IPS-11a (cell line): ENCODE data around the gene GRPEL2.

Experiments used
- H3K4me3 ChIP-seq: one replicate; pipeline ENCODE4 v1.5.1; 2013; ENCODE audit warnings: low read depth, low read length, control low read depth

GRPEL2 gene

GRCh38 chr5:149317281-149318048, 27.8 kb upstream of the GRPEL2 start:
- H3K4me3 ChIP-seq = no peak overlapping the region

DNA sequence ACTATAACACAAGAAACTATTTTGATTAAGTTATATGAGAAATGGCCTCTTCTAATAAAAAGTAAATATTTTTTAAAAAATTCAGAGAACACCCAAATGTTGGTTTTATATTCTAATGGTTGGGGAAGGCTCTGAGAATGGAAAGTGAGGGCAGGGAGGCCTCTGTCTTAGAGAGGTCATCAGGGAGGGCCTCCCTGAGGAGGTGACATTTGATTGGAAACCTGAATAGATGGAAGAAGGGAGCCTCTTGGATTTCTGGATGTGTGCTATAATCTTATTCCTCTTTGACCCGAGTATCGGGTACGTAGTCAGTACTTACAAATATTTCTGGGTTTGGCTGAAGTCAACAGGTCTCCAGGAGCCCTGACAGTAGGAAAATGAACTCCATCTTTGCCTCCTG, 26.1 kb upstream of the GRPEL2 start:
- no peak overlapping the region for H3K4me3 ChIP-seq

DNA sequence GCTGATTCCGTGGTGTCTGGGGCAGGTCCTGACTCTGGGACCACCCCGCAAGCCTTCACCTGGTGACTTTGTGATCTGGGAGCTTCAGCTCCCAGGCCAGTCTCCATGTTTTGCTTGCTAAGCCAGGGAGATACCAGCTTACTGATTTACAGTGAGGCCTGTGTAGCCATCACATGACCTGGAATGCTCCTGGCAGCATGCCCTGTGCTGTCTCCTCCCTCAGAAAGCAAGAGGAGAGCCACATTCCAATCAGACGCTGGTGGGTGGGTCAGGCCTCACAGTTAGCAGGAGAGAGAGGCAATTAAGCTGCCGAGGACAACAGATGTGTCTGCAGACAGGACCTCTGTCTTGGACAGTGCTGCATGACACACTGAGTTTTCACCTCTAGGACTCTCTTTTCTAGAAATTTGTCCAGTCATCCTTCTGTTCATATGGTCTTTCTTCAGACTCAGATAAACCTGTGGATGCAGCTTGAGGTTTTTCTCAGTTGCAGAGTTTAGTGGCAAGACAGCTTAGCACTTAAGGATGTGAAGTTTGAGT, 24.4 kb upstream of the GRPEL2 start:
- H3K4me3 ChIP-seq = no peak overlapping the region

- no peak overlapping the region for H3K4me3 ChIP-seq
These were observed 22.8 kb upstream of the GRPEL2 start for GRCh38 chr5:149322518-149322917.

DNA sequence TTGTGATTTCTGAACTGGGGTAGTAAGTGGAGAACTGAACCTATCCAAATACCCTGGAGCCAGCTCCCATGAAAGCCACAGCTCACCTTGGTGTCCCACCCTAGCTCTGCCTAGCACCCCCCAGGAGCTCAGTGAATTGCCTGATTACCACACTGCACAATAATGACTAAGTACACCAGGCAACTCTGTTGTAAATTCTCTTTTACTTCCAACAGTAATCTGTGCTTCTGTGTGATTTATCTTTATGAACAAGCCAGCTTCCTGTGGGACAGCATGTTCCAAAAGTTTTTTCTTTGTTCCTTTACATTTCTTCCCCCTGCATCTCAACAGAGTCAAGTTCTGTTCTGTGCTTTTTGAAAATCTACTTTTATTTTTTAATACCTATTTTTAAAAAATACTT, 22.1 kb upstream of the GRPEL2 start:
- H3K4me3 ChIP-seq = no peak overlapping the region

- H3K4me3 ChIP-seq = no peak overlapping the region
These were observed 21.6 kb upstream of the GRPEL2 start for GRCh38 chr5:149323621-149324205.

DNA sequence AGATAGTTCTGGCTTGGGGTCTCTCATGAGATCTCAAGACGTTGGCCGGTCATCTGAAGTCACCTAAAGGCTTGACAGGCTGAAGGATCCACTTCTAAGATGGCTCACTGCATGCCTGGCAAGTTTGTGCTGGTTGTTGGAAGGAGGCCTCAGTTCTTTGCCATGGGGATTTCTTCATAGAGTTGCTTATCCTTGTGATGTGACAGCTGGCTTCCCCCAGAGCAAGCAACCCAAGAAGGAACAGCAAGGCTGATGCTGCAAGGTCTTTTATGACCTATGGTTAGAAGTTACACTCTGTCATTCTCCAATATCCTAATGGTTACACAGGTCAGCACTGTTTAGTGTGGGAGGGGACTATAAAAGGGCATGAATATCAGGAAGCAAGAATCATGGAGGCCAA, 20.7 kb upstream of the GRPEL2 start:
- H3K4me3 ChIP-seq = no peak overlapping the region

DNA sequence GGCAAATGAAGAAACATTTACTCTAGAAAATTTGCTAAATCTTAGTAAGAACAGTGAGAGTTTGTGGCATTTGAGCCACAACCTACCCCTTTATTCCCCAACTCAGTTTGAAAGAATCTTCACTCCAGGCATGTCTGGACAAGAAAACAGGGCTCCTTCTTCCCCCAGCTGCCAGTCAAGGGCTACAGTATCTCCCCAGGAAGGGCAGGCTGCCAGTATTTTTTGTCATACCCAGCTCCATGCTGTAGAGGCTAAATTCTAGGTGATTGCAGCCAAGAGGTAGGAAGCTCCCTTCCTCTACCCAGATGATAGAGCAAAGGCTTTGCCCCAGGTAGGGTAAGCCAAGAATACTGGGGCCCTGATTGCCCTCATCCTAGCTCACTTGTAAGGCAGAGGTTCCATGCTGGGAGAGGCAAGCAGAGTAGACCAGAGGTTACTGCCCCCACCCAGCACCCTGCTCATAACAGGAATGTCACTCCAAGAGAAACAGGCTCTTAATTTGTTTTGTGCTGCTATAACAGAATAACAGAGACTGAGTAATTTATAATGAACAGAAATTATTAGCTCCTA, 20.0 kb upstream of the GRPEL2 start:
- no peak overlapping the region for H3K4me3 ChIP-seq

GRCh38 chr5:149325894-149326293, 19.4 kb upstream of the GRPEL2 start:
- no peak overlapping the region for H3K4me3 ChIP-seq

DNA sequence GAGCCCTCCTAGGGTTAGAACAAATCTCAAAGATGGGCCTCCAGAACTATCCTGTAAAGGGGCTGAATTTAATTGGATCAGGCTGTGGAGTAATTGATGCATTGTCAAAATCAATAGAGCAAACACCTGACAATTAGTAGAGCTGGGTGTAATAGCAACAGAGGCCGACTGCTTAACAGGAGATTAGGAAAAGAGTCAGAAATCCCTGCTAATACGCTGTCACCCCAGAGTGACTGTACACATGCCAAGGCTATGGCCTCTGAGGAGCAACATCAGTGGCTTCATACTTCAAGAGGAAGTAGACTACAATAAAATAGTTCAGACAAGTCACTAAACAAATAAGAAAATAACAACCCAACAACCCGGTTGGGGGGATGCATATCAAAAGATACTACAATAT, 18.7 kb upstream of the GRPEL2 start:
- H3K4me3 ChIP-seq = no peak overlapping the region

DNA sequence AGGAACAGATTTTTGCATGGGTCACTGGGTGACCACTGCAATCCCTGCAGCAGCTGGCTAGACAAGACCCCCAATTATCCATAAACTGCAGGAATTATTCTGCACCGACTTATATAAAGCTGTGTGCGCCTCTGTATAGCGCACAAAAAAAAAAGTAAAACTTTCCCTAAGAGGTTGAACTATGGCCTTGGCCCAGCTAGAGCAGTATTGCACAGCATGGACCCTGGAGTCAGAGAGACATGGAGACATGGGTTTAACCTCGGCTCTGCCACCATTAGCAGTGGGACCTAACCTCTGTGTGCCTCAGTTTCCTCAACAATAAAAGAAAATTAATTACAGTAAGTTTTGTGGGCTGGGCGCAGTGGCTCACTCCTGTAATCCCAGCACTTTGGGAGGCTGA, 17.1 kb upstream of the GRPEL2 start:
- no peak overlapping the region for H3K4me3 ChIP-seq

DNA sequence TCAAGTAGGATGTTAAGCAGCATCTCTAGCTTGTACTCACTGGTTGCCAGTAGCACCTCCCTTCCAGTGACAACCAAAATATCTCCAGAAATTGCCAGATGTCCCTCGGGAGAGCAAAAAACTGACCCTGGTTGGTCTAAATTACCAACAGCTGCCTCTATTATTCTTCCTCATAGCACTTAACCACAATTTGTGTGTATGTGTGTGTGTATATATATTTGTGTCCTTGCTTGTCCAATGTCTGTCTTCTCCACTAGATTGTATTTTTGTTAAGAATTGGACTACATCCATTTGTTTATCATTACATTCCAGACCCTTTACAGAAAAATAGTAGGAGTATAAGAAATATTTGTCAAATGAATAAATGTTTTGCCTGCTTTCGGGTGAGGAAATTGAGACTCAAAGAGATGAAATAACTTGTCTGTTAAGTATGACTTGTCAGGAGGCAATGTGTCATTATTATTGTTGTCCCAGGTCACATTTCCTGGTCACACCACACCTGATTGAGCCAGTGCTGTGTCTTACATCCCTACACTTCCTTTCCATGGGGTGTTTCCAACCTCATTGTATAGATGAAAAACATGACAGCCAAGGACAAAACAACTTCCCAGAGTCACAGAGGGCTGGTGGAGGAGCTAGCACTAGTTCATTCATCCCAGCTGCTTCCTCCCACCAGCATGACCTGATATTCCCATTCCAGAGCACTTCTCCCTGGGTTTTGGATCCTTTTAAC, 11.4 kb upstream of the GRPEL2 start:
- H3K4me3 ChIP-seq = no peak overlapping the region

DNA sequence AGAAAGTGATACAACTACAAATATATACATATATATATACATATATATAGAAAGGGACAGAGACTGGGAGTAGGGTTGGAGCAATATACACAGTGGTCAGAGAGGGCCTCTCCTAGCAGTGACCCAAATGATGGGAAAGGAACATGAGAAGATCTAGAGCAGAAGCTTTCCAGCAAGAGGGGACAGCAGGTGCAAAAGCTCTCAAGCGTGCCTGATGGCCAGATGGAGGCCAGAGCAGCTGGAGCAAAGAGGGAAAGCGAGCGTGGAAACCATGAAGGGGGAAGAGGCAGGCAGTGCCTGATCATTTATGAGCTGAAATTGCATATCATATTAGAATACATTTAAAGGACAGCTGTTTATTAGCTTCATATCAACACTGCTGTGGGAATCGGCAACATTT, 7.6 kb upstream of the GRPEL2 start:
- H3K4me3 ChIP-seq = no peak overlapping the region

DNA sequence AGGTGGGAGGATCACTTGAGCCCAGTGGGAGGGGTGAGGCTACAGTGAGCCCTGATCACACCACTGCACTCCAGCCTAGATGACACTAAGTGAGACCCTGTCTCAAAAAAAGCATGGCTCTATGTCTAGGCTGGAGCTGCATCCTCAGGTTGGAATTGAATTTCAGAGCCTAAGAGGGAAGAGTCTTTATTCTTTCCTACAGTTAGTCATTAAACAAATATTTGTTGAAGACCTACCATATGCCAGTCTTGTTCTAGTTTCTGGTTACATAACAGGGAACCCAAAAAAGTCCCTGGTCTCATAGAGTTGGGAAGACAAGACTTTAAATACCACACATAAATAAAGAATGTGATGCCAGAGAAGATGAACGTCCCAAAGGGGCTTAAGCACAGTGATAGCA, 6.9 kb upstream of the GRPEL2 start:
- no peak overlapping the region for H3K4me3 ChIP-seq

DNA sequence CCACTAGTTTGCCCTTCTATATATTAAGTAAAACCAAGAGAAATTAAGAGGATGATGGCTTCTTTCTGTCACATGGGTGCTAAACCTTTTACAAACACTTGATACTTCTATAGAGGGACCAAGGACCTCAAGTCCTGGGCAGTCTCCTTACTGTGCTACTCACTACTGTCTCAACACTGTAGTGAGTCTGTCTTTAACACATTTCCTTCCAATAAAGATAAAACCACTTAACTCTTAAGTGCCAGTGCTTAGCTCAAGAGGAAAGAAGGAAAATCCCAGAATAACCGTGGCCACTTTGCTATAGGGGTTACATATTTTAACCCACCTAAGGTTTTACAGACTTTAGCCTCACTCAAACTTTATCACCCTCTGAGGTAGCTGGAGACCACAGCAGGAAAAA, 4.4 kb upstream of the GRPEL2 start:
- no peak overlapping the region for H3K4me3 ChIP-seq

- H3K4me3 ChIP-seq = no peak overlapping the region
These were observed 3.4 kb upstream of the GRPEL2 start for GRCh38 chr5:149341876-149342275.

- no peak overlapping the region for H3K4me3 ChIP-seq
These were observed 1.1 kb upstream of the GRPEL2 start for GRCh38 chr5:149344151-149344550.

- H3K4me3 ChIP-seq = peak overlapping the region; percentile 96
These were observed 558 bp downstream of the GRPEL2 start for GRCh38 chr5:149345892-149346222.

DNA sequence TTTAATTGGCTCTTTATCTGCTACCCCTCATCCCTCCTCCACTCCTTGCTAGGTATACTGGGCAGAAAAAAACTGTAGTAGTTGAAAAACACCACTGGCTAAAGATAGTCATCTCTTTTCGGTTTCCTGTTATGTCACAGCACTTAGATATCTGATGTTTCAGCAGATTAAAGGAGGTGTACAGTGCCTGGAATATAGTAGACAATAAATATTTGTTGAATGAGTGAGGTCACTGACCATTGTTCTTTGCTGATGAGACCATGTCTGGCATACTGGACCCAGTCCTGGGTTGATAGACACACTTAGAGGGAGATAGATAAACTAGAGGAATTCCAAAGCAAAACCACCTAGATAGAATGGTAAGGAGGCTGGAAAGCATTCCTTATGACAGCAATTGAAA, 3.2 kb downstream of the GRPEL2 start:
- H3K4me3 ChIP-seq = no peak overlapping the region

DNA sequence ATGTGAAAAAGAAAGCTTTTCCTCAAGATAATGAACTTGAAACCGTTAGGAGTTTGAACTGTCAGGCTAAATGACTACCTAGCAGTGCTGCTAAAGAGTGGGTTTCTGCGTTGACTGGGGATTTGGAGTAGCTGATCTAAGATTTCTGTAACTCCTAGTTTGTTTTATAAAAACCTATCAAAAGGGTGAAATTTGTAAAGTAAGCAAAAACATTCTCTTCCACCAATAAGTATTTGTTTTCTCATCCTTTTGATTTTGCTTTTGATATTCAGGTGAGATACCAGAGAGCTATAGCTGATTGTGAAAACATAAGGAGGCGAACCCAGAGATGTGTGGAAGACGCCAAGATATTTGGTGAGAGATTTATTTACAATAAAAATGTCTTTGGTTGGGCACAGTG, 4.1 kb downstream of the GRPEL2 start:
- H3K4me3 ChIP-seq = no peak overlapping the region

DNA sequence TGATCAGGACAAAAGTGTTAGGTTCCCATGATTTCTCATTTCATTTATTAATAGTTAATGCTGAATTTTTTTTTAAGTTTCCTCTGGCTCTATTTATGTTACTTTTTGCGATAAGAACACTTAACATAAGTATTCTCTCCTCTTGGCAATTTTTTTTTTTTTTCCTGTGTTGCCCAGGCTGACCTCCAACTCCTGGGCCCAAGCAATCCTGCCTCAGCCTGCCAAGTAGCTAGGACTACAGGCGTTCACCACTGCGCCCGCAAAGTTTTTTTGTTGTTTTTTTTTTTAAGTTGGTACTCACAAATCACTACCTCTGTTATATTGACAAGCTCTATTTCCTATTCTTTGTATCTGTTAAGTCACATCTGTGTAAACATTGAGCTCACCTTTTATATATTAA, 6.9 kb downstream of the GRPEL2 start:
- no peak overlapping the region for H3K4me3 ChIP-seq

DNA sequence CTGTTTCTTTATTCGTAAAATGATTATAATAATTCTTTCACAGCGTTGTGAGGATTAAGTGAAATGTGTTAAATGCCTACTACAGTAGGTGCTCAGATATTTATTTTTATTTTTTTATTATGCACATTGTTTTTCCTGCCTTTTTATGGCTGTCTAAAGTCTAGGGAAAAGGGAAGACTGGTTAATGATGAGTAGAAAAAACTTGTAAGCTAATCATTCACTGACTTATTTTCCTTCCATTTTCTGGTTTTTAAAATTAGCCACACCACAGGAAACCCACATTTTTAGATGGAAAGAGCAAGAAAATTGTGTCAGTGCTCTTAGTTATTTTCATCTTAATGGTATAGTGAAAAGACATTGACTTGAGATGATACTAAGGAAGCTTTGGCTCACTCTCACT, 8.6 kb downstream of the GRPEL2 start:
- no peak overlapping the region for H3K4me3 ChIP-seq
